Measurements from ENCODE around the gene OBSCN.

Gene OBSCN

DNA sequence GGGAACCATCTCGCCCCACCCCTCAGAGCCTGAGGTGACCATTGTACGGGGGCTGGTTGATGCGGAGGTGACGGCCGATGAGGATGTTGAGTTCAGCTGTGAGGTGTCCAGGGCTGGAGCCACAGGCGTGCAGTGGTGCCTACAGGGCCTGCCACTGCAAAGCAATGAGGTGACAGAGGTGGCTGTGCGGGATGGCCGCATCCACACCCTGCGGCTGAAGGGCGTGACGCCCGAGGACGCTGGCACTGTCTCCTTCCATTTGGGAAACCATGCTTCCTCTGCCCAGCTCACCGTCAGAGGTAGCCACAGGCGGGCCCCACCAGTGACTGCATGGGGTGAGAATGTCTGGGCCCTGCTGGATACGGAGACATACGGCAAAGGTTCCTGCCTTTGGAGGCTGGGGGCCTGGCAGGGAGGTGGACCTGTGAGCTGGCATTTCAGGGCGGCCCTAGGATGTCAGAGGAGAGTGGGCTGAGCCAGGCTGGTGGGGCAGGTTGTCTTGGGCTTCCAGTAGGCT is 100.3 kb downstream of the OBSCN start:
- TF ChIP-seq, protein P1, sequence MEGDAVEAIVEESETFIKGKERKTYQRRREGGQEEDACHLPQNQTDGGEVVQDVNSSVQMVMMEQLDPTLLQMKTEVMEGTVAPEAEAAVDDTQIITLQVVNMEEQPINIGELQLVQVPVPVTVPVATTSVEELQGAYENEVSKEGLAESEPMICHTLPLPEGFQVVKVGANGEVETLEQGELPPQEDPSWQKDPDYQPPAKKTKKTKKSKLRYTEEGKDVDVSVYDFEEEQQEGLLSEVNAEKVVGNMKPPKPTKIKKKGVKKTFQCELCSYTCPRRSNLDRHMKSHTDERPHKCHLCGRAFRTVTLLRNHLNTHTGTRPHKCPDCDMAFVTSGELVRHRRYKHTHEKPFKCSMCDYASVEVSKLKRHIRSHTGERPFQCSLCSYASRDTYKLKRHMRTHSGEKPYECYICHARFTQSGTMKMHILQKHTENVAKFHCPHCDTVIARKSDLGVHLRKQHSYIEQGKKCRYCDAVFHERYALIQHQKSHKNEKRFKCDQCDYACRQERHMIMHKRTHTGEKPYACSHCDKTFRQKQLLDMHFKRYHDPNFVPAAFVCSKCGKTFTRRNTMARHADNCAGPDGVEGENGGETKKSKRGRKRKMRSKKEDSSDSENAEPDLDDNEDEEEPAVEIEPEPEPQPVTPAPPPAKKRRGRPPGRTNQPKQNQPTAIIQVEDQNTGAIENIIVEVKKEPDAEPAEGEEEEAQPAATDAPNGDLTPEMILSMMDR (IDR thresholded peaks at IDR 0.05; ENCODE audit: low read depth, low read length): no peak
- in situ Hi-C loops (cut with HindIII; ENCODE audit: low sequenced_read_pairs): no loop called here
- DNase-seq (ENCODE audit: low read depth, low spot score): no peak
- no peak overlapping the region for H3K4me3 ChIP-seq (ENCODE audit: low read depth, low read length)

DNA sequence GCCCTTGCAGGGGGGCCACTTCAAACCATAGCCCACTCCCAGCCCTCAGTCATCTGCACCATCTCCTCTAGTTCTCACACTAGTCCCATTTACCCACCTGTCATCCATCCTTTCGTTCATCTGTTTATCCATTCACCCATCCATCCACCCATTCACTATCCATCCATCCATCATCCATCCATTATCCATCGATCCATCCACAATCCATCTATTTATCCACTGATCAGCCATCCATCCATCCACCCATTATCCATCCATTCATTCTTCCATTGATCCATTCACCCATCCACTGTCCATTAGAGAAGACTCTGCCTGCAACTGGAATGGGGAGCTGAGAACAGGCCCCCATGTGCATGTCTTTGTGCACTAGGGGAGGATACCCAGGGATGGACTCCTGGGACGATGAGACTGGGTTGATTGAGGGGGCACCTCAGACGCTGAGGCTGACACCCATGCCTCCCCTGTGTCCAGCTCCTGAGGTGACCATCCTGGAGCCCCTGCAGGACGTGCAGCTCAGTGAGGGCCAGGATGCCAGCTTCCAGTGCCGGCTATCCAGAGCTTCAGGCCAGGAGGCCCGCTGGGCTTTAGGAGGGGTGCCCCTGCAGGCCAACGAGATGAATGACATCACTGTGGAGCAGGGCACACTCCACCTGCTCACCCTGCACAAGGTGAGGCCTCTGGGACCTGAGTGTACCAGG is 100.9 kb downstream of the OBSCN start:
- in situ Hi-C loops (cut with HindIII; ENCODE audit: low sequenced_read_pairs): no loop called here
- TF ChIP-seq, protein P1 (IDR thresholded peaks at IDR 0.05; ENCODE audit: low read depth, low read length): no peak
- H3K4me3 ChIP-seq (ENCODE audit: low read depth, low read length): no peak overlapping the region
- no peak for DNase-seq (ENCODE audit: low read depth, low spot score)

DNA sequence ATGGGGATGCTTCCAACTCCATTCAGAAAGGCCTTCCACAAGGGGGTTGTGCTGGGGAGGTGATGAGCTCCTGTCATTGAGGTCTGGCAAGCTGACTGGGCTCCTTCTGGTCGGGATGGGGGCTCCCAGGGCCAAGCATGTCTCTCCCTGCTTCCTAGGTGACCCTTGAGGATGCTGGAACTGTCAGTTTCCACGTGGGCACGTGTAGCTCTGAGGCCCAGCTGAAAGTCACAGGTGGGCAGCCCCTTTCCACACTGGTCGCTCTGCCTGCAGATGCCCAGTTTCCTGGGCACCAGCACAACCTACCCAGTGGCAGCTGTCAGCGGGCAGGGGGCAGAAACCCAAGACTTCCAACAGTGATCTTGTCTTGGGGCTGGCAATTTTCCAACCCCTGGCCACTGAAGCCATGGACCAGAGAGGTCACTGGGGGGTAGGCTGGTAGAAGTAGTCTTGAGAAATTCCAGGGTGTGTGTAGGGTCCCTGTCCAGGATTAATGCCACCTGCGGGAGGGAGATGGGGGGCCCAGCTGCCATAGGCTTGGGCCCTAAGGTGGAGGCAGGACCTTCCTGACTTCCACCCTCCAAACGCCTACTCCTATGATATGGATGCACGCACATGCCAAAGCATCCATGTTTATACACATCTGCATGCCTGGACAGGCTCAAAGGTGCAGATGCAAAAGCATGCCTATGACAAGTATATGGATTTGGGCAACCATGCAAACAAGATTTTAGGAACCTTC is 101.7 kb downstream of the OBSCN start:
- H3K4me3 ChIP-seq (ENCODE audit: low read depth, low read length): no peak overlapping the region
- TF ChIP-seq, protein P1 (IDR thresholded peaks at IDR 0.05; ENCODE audit: low read depth, low read length): no peak
- DNase-seq (ENCODE audit: low read depth, low spot score): no peak
- in situ Hi-C loops (cut with HindIII; ENCODE audit: low sequenced_read_pairs): no loop called here

DNA sequence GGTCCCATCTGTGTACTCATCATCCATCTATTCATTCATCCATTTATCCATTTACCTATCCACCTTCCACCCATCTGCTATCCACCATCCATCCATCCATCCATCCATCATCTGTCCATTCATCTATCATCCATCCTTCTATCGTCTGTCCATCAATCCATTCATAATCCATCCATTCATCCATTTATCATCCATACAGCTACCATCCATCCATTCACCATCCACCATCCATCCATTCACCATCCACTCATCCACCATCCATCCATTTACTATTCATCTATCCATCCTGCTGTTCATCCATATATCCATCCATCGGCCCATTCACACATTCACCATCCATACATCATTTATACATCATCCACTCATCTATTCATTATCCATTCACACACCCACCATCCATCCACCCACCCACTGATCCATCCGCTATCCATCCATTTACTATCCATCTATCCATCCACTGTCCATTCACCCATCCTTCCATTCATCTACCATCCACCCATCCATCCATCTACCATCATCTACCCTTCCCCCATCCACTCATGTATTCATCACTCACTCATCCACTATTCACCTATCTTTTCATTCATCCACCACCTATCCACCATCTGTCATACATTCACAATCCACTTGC is 102.4 kb downstream of the OBSCN start:
- no peak for DNase-seq (ENCODE audit: low read depth, low spot score)
- in situ Hi-C loops (cut with HindIII; ENCODE audit: low sequenced_read_pairs): no loop called here
- H3K4me3 ChIP-seq (ENCODE audit: low read depth, low read length): no peak overlapping the region
- TF ChIP-seq, protein P1 (IDR thresholded peaks at IDR 0.05; ENCODE audit: low read depth, low read length): no peak

DNA sequence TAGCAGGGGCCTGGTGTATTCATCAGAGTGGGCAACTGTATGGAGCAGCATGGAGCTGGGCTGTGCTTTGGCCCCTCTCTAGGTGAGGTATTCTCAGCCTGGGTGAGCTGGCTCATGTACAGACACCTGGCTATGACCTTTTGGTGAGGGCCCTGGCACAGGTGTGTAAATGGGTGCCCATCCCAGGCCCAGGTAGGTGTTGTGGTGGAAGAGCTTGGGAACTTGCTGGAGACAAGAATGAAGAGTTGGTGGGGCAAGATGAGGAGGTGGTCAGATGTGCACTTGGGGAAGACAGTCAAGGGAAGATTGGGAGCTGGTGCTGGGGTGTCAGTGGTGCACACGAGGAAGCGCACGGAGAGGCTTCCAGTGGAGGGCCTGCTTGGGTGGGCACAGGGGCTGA is 103.2 kb downstream of the OBSCN start:
- in situ Hi-C loops (cut with HindIII; ENCODE audit: low sequenced_read_pairs): no loop called here
- DNase-seq (ENCODE audit: low read depth, low spot score): no peak
- no peak overlapping the region for H3K4me3 ChIP-seq (ENCODE audit: low read depth, low read length)
- TF ChIP-seq, protein P1 (IDR thresholded peaks at IDR 0.05; ENCODE audit: low read depth, low read length): no peak

DNA sequence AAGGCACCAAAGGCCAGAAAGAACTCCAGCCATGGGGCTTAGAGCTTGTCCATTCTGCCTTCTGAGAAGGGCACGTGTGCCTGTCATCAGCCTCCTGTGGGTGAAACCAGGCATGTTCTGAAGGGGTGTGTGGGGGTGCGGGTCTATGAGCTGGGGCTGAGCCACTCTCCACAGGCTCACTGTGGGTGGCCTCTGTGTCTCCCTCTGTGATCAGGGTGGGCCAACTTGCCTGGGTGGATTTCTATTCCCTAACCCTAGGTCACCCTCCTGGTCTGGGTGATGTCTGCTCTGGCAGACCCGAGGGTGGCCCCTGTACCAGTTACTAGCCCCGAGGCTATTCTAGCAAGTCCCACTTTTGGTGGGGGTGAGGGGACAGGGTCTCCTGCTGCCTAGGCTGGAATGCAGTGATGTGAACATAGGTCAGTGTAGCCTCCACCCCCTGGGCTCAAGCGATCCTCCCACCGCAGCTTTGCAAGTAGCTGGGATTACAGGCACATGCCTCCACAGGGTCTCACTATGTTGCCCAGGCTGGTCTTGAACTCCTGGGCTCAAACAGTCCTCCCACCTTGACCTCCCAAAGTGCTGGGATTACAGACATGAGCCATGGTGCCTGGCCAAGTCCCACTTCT is 104.4 kb downstream of the OBSCN start:
- in situ Hi-C loops (cut with HindIII; ENCODE audit: low sequenced_read_pairs): no loop called here
- H3K4me3 ChIP-seq (ENCODE audit: low read depth, low read length): no peak overlapping the region
- no peak for DNase-seq (ENCODE audit: low read depth, low spot score)
- TF ChIP-seq, protein P1 (IDR thresholded peaks at IDR 0.05; ENCODE audit: low read depth, low read length): no peak
